H1 (cell line): ENCODE results near the gene ACAP3. TPM values are rescaled to one million over a fixed set of nuclear protein-coding genes. Genes with fewer than 3 reads are reported as not detected.

Source experiments
- CTCF ChIA-PET: fragments of 300-600 bp; sonication (Branson Sonifier 250); formaldehyde crosslinking; loops from one replicate; lab custom pipeline; 2021; ENCODE audit not compliant: partially characterized antibody; lab: Charles Lee
- POLR2A ChIA-PET: fragments of 300-600 bp; sonication (Branson Sonifier 250); formaldehyde crosslinking; loops from one replicate; lab custom pipeline; 2021; ENCODE audit warnings: inconsistent platforms; ENCODE audit not compliant: partially characterized antibody; lab: Charles Lee
- DNase-seq, 2 experiments: peaks; one replicate each; pipeline versions ENCODE4 v3.0.0 to v3.0.0-alpha.2; 2010 to 2022; ENCODE audit warnings: low spot score in 2 of 2, low read depth in 1 of 2, mixed read lengths in 1 of 2
- FAIRE-seq: peaks from 2 replicates; lab custom pipeline; 2011; peaks lifted over from hg19 to GRCh38; lab: Jason Lieb, UNC
- H2AFZ ChIP-seq: 2 replicates; pipeline ENCODE4 v1.8.1; 2012; ENCODE audit warnings: low read length, inconsistent platforms
- H2AK5ac ChIP-seq: 2 replicates; pipeline ENCODE4 v1.6.1; 2013; ENCODE audit warnings: low read depth, low read length
- H2BK120ac ChIP-seq: replicated peaks from 2 replicates; pipeline ENCODE3; 2013; ENCODE audit warnings: low read depth, low read length, inconsistent platforms
- H2BK12ac ChIP-seq: 2 replicates; pipeline ENCODE4 v1.6.1; 2013; ENCODE audit warnings: low read depth, low read length
- H2BK15ac ChIP-seq: 2 replicates; pipeline ENCODE4 v1.6.1; 2013; ENCODE audit warnings: low read length
- H2BK20ac ChIP-seq: 2 replicates; pipeline ENCODE4 v1.6.1; 2013; ENCODE audit warnings: low read length
- H2BK5ac ChIP-seq: 2 replicates; pipeline ENCODE4 v1.6.1; 2013; ENCODE audit warnings: low read depth, low read length
- H3K14ac ChIP-seq: 2 replicates; pipeline ENCODE4 v1.6.1; 2013; ENCODE audit warnings: inconsistent platforms; ENCODE audit not compliant: insufficient read length
- H3K18ac ChIP-seq: 2 replicates; pipeline ENCODE4 v1.6.1; 2013; ENCODE audit warnings: low read length; ENCODE audit errors: extremely low read depth
- H3K23ac ChIP-seq: 2 replicates; pipeline ENCODE4 v1.6.1; 2013; ENCODE audit warnings: inconsistent platforms; ENCODE audit not compliant: insufficient read length
- H3K23me2 ChIP-seq: 2 replicates; pipeline ENCODE4 v1.6.1; 2013; ENCODE audit warnings: low read depth, low read length
- H3K27ac ChIP-seq: 2 replicates; pipeline ENCODE4 v1.6.1; 2011; ENCODE audit warnings: low read depth, low read length, inconsistent platforms
- H3K27me3 ChIP-seq, 4 experiments: replicated peaks in 1 of 4; 1 replicate in 1 of 4; 2 replicates in 3 of 4; pipeline versions ENCODE4 v1.6.1 to v1.8.1; 2011 to 2013; ENCODE audit warnings: low read length in 3 of 4, mild to moderate bottlenecking in 3 of 4, inconsistent platforms in 2 of 4, mixed read lengths in 2 of 4, moderate library complexity in 1 of 4; ENCODE audit not compliant: control insufficient read depth in 3 of 4, insufficient read depth in 3 of 4; ENCODE audit errors: extremely low read depth in 1 of 4
- H3K36me3 ChIP-seq, 4 experiments: 2 replicates each; pipeline versions ENCODE4 v1.6.1 to v1.8.1; 2011 to 2013; ENCODE audit warnings: mild to moderate bottlenecking in 4 of 4, low read length in 3 of 4, moderate library complexity in 2 of 4, control low read depth in 1 of 4, inconsistent platforms in 1 of 4; ENCODE audit not compliant: insufficient read depth in 4 of 4, control insufficient read depth in 2 of 4
- H3K4ac ChIP-seq: replicated peaks from 2 replicates; pipeline ENCODE3; 2013; ENCODE audit warnings: low read length, low read depth, mixed read lengths, inconsistent platforms; ENCODE audit not compliant: insufficient read length
- H3K4me1 ChIP-seq, 4 experiments: replicated peaks in 1 of 4; 1 replicate in 1 of 4; 2 replicates in 3 of 4; pipeline versions ENCODE4 v1.6.1 to v1.8.1; 2011 to 2013; ENCODE audit warnings: low read length in 3 of 4, inconsistent platforms in 2 of 4, mixed read lengths in 1 of 4; ENCODE audit not compliant: insufficient read depth in 4 of 4, control insufficient read depth in 3 of 4
- H3K4me2 ChIP-seq, 2 experiments: 2 replicates each; pipeline versions ENCODE4 v1.6.1 to v1.8.1; 2011 to 2013; ENCODE audit warnings: low read depth in 2 of 2, low read length in 2 of 2, control low read depth in 1 of 2, inconsistent platforms in 1 of 2, mild to moderate bottlenecking in 1 of 2; ENCODE audit not compliant: insufficient read depth in 1 of 2
- H3K4me3 ChIP-seq, 4 experiments: fragments of 200-600, 300-600 bp in 1 of 4; sonication (generic), shearing (Covaris generic), sonication (Bioruptor Twin) in 1 of 4; 2 replicates each; pipeline versions ENCODE4 v1.5.1 to v1.8.1; 2011 to 2016; ENCODE audit warnings: low read length in 4 of 4, low read depth in 3 of 4, control low read depth in 2 of 4, inconsistent platforms in 2 of 4, mild to moderate bottlenecking in 2 of 4, mixed read lengths in 1 of 4, moderate library complexity in 1 of 4; ENCODE audit not compliant: insufficient read depth in 2 of 4; ENCODE audit errors: extremely low read depth in 1 of 4
- H3K56ac ChIP-seq: replicated peaks from 2 replicates; pipeline ENCODE3; 2013; ENCODE audit warnings: low read depth, mild to moderate bottlenecking, mixed read lengths, low read length, inconsistent platforms; ENCODE audit not compliant: insufficient read length
- H3K79me1 ChIP-seq: 2 replicates; pipeline ENCODE4 v1.6.1; 2013; ENCODE audit warnings: low read depth, low read length, control low read depth
- H3K79me2 ChIP-seq, 2 experiments: 2 replicates each; pipeline versions ENCODE4 v1.6.1 to v1.8.1; 2012 to 2013; ENCODE audit warnings: low read length in 2 of 2, mild to moderate bottlenecking in 2 of 2, inconsistent platforms in 1 of 2; ENCODE audit not compliant: insufficient read depth in 2 of 2, control insufficient read depth in 1 of 2
- H3K9ac ChIP-seq, 4 experiments: replicated peaks in 1 of 4; 1 replicate in 1 of 4; 2 replicates in 3 of 4; pipeline versions ENCODE4 v1.6.1 to v1.8.1; 2011 to 2013; ENCODE audit warnings: low read depth in 3 of 4, low read length in 3 of 4, control low read depth in 2 of 4, mild to moderate bottlenecking in 2 of 4, moderate library complexity in 2 of 4, inconsistent platforms in 1 of 4; ENCODE audit errors: extremely low read depth in 1 of 4
- H3K9me3 ChIP-seq, 2 experiments: 2 replicates each; pipeline versions ENCODE4 v1.6.1 to v1.8.1; 2012 to 2013; ENCODE audit warnings: mild to moderate bottlenecking in 2 of 2, moderate library complexity in 2 of 2, control low read depth in 1 of 2, inconsistent platforms in 1 of 2, low read depth in 1 of 2, low read length in 1 of 2, mixed read lengths in 1 of 2; ENCODE audit not compliant: insufficient read depth in 2 of 2
- H4K20me1 ChIP-seq, 2 experiments: replicated peaks in 1 of 2; 2 replicates each; pipeline versions ENCODE3 to v1.8.1; 2011 to 2013; ENCODE audit warnings: inconsistent platforms in 2 of 2, low read length in 2 of 2, mild to moderate bottlenecking in 1 of 2; ENCODE audit not compliant: insufficient read depth in 2 of 2, control insufficient read depth in 1 of 2
- H4K5ac ChIP-seq: 2 replicates; pipeline ENCODE4 v1.6.1; 2013; ENCODE audit warnings: low read length, low read depth, mixed read lengths, inconsistent platforms; ENCODE audit not compliant: insufficient read length
- H4K8ac ChIP-seq: 2 replicates; pipeline ENCODE4 v1.8.0; 2013; ENCODE audit warnings: mild to moderate bottlenecking, moderate library complexity, low read length, inconsistent platforms; ENCODE audit not compliant: insufficient read depth; ENCODE audit errors: extremely low read depth
- H4K91ac ChIP-seq: replicated peaks from 2 replicates; pipeline ENCODE3; 2013; ENCODE audit warnings: low read length, mixed read lengths, inconsistent platforms; ENCODE audit not compliant: insufficient read length
- CREB1 ChIP-seq: IDR thresholded peaks from 2 replicates; pipeline ENCODE4 v1.6.1; 2012; ENCODE audit warnings: inconsistent platforms
- GABPA ChIP-seq: IDR thresholded peaks from 2 replicates; pipeline ENCODE4 v1.6.1; 2011; ENCODE audit warnings: mild to moderate bottlenecking, low read length, moderate library complexity, borderline replicate concordance; ENCODE audit not compliant: insufficient read depth
- JUND ChIP-seq: IDR thresholded peaks from 2 replicates; pipeline ENCODE4 v1.6.1; 2011; ENCODE audit warnings: mild to moderate bottlenecking, improper control_type of control experiment, low read length
- RAD21 ChIP-seq, 2 experiments: IDR thresholded peaks in 1 of 2; conservative IDR thresholded peaks in 1 of 2; 2 replicates each; pipeline ENCODE4 v1.6.1; 2011; ENCODE audit warnings: low read depth in 2 of 2, low read length in 2 of 2, improper control_type of control experiment in 1 of 2, inconsistent platforms in 1 of 2, mild to moderate bottlenecking in 1 of 2, moderate library complexity in 1 of 2
- RXRA ChIP-seq: IDR thresholded peaks from 2 replicates; pipeline ENCODE4 v1.6.1; 2011; ENCODE audit warnings: low read depth, mild to moderate bottlenecking, low read length, moderate library complexity; ENCODE audit not compliant: insufficient read depth
- SP1 ChIP-seq: IDR thresholded peaks from 2 replicates; pipeline ENCODE4 v1.6.1; 2011; ENCODE audit warnings: low read depth, low read length
- YY1 ChIP-seq: IDR thresholded peaks from 2 replicates; pipeline ENCODE4 v1.6.1; 2011; ENCODE audit warnings: low read depth, mild to moderate bottlenecking, low read length
- WGBS, 2 experiments: shearing (Covaris generic) in 1 of 2; methylation state at CpG; one replicate each; pipeline versions ENCODE4 v1.1.6 to v1.1.7; 2013 to 2015; ENCODE audit warnings: low lambda C conversion rate in 2 of 2, mixed read lengths in 2 of 2, inconsistent platforms in 1 of 2, low coverage in 1 of 2, missing lambda C conversion rate in 1 of 2; ENCODE audit not compliant: insufficient replicate concordance in 2 of 2, insufficient coverage in 1 of 2, insufficient read length in 1 of 2; ENCODE audit errors: extremely low coverage in 1 of 2, missing lambda C conversion rate in 1 of 2; 5-methylcytosine and 5-hydroxymethylcytosine counted together
- polyA plus RNA-seq, 7 experiments: library from polyadenylated mRNA; depleted of rRNA in 3 of 7; stranded (reverse) in 5 of 7; unstranded in 2 of 7; fragments of >200 nt in 5 of 7; fragments of 200-250 nt in 2 of 7; gene quantifications; 1 replicate in 5 of 7; 2 replicates in 1 of 7; 4 replicates in 1 of 7; pipeline versions ENCODE4 v1.2.1 to v1.2.3, GENCODE V29; 2011 to 2013; ENCODE audit warnings: missing spikeins in 2 of 7, mixed read lengths in 2 of 7
- total RNA-seq: library from RNA; stranded (reverse); fragmentation: NEBNext Ultra II Directional; extraction: Animal tissue kit (Norgen Biotek cat#: 25700); gene quantifications from 2 replicates; pipeline ENCODE4 v1.2.1, GENCODE V29; 2021
- TF ChIP-seq, protein P1 (sequence below), 3 experiments: IDR thresholded peaks; 1 replicate in 2 of 3; 2 replicates in 1 of 3; pipeline versions ENCODE4 v1.5.1 to v1.6.1; 2011; ENCODE audit warnings: low read length in 3 of 3, mild to moderate bottlenecking in 3 of 3, inconsistent platforms in 2 of 3, low read depth in 1 of 3, moderate library complexity in 1 of 3; ENCODE audit not compliant: insufficient read depth in 1 of 3; ENCODE audit errors: control extremely low read depth in 1 of 3

The ACAP3 gene
- total and polyA plus RNA-seq, 2 of the 8 experiments (the other 6 are each of a cell fraction or from before 2014, with no cell fraction given) = 14.8 to 28.3 TPM

DNA sequence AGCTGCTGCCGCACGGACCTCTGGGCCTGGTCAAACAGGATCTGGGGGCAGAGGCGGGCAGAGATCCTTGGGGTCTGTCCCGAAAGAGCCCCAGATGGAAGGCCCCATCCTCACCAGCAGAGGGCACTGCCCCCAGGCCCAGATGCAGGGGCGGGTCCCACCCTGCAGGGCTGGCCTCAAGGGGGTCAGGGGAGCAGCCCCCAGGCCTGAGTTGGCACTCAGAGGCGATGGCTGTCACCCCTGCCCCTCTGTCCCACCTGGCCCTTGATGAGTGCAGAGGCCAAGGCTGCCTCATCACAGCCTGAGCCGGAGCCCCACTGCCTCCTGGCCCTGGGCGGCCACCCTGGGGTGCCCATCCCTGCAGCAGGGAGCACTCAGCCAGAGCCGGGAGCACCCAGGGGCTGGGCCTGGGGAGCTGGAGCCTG is 5.7 kb downstream of the ACAP3 start:
- Histone ChIP-seq H3K18ac (no peak overlapping the region), H3K23ac (no peak overlapping the region), H4K5ac (no peak overlapping the region), H3K79me2 (peaks cover 0 to 6% of the 10 kb centered on the region in 2 experiments; a peak in 1 of 4 replicates), H3K56ac (no peak overlapping the region), H3K79me1 (peaks cover 4% of the 10 kb centered on the region; the same call in 1 of the 2 replicates), H3K23me2 (peaks cover 3% of the 10 kb centered on the region; the same call in 1 of the 2 replicates), H3K27ac (no peak overlapping the region), H3K4me1 (peaks cover 0 to 30% (median 22%) of the 10 kb centered on the region in 4 experiments; a peak in 6 of 7 replicates), H3K4me3 (no peak overlapping the region), H3K4ac (no peak overlapping the region), H4K91ac (no peak overlapping the region), H2BK15ac (no peak overlapping the region), H3K27me3 (peaks cover 0 to 2% (median under 1%) of the 10 kb centered on the region in 4 experiments; a peak in 1 of 7 replicates), H2BK20ac (no peak overlapping the region), H3K9me3 (no peaks in the 10 kb centered on the region), H4K8ac (peak overlapping the region; percentile 71), H2AK5ac (no peak overlapping the region; the same call in 1 of the 2 replicates), H3K14ac (no peak overlapping the region), H2BK5ac (no peak overlapping the region), H4K20me1 (peaks cover 5 to 21% of the 10 kb centered on the region in 2 experiments), H2BK120ac (no peak overlapping the region), H3K9ac (peak overlapping the region in 2 of 4 experiments; percentile 3 to 8; a peak in 1 of 7 replicates), H3K36me3 (peaks cover 0 to 4% (median 0%) of the 10 kb centered on the region in 4 experiments; a peak in 1 of 8 replicates), H3K4me2 (no peak overlapping the region), H2AFZ (no peak overlapping the region), H2BK12ac (no peak overlapping the region)
- DNase-seq (peak in 1 of 2 experiments; percentile 75), FAIRE-seq (no peak)
- ChIA-PET POLR2A (interaction anchor here (1.0 to 2.9 kb wide), 4 partner anchors 10 to 73 kb away, joined by 3 to 11 read pairs (median 4); partner anchors contain the start of gene AURKAIP1), CTCF (interaction anchor here (0.5 to 2.7 kb wide), 7 partner anchors 7 to 308 kb away, joined by 3 to 13 read pairs (median 3); no protein-coding TSS in a partner anchor)
- WGBS, 2 experiments = 86% methylated on average over 7 of the region's 9 CpGs; no CpG with 5 or more reads in 1 of the 2 experiments
- TF ChIP-seq RAD21 (IDR thresholded peaks at IDR 0.05 in 1 of 2, conservative IDR thresholded peaks at IDR 0.05 in 1 of 2; ENCODE audit: low read depth in 2 of 2, low read length in 2 of 2) = peak; percentile 20 to 35; a peak in 1 of 4 replicates
- TF ChIP-seq CREB1 = no peak
- no peak for TF ChIP-seq RXRA
- TF ChIP-seq YY1 = 0 out of 2 replicates have a peak, but pooled peaks have one; percentile 39
- TF ChIP-seq GABPA = peak; percentile 73; the same call in 1 of the 2 replicates
- TF ChIP-seq SP1 = no peak
- TF ChIP-seq, protein P1, sequence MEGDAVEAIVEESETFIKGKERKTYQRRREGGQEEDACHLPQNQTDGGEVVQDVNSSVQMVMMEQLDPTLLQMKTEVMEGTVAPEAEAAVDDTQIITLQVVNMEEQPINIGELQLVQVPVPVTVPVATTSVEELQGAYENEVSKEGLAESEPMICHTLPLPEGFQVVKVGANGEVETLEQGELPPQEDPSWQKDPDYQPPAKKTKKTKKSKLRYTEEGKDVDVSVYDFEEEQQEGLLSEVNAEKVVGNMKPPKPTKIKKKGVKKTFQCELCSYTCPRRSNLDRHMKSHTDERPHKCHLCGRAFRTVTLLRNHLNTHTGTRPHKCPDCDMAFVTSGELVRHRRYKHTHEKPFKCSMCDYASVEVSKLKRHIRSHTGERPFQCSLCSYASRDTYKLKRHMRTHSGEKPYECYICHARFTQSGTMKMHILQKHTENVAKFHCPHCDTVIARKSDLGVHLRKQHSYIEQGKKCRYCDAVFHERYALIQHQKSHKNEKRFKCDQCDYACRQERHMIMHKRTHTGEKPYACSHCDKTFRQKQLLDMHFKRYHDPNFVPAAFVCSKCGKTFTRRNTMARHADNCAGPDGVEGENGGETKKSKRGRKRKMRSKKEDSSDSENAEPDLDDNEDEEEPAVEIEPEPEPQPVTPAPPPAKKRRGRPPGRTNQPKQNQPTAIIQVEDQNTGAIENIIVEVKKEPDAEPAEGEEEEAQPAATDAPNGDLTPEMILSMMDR (IDR thresholded peaks at IDR 0.05; ENCODE audit: control extremely low read depth in 1 of 3, insufficient read depth in 1 of 3, low read depth in 1 of 3, low read length in 3 of 3) = peak in 2 of 3 experiments; percentile 78 to 79; a peak in 3 of 4 replicates
- no peak for TF ChIP-seq JUND
